ENCODE results near the gene CDH23.
"Not testable (repeated sequence)": the region's sequence is repeated elsewhere in the genome, so short reads cannot be mapped to it uniquely, and the experiment has no call there.

The CDH23 gene

DNA sequence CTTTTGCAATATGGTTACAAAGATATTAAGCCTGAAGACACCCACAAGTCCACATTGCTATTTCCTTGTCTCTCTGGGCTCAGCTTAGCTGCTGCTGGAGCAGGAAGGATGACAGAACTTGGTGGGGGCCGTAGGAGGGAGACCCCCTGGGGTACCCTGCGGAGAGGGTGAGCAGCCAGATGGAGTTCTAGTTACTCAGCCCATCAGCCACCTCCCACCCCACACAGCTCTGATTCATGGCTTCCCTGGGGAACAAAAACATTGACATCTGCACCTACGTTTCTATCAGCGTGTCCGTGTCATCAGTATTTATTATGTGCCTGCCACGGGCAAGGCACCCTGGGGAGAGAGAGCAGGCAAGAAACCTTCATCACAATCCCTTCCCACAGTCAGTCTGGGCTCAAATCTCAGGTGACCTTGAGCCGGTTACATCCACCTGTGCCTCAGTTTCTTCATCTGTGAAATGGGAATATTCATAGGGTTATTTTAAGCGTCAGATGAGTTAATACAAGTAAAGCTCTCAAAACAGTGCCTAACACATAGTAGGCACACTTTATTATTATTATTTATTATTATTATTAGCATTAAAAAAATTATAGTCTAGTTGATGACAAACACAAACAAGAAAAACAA lies 191.3 kb downstream of the CDH23 start:
- FAIRE-seq, result no peak

GRCh38 chr10:71588685-71589084 lies 192.0 kb downstream of the CDH23 start:
- no peak for FAIRE-seq

DNA sequence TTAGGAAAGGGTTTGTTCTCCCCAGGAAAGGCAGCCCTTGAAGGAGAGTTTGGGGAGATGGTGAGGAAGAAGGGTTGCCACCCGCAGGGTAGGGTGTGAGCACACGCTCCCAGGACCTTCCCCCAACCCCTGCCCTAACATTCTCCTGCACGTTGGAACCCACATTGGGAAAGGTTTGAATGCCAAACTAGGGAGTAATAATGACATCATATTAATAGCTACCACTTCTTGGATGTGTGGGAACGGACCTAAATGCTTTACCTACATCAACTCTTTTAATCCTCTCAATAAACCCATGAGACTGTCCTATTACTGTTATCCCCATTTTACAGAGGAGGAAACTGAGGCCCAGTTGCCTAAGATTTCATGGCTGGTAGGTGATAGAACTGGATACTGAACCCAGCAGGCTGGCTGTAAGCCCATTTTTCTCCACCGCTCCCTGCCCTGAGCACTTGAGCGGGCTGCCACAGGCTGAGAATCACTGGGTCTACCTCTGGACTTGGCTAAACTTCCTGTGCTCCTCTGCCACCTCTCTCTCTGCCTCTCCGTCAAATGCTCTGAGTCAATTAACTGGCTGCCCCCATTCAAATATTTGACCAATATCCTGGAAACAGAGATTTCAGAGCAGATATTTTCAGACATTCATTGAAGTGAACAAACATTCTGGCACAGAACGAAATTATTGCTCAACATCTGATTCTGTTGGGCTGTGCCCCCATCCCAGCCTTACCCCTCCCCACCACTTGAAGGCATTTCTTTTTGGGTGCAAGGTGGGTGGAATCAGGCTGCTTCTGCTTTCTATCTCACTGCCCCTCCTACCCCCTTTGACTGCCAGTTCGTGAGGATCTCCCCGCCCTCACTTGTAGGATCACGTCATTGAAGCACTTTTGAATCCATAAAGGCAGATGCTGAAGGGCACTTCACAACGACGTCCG lies 193.2 kb downstream of the CDH23 start:
- no peak for FAIRE-seq

DNA sequence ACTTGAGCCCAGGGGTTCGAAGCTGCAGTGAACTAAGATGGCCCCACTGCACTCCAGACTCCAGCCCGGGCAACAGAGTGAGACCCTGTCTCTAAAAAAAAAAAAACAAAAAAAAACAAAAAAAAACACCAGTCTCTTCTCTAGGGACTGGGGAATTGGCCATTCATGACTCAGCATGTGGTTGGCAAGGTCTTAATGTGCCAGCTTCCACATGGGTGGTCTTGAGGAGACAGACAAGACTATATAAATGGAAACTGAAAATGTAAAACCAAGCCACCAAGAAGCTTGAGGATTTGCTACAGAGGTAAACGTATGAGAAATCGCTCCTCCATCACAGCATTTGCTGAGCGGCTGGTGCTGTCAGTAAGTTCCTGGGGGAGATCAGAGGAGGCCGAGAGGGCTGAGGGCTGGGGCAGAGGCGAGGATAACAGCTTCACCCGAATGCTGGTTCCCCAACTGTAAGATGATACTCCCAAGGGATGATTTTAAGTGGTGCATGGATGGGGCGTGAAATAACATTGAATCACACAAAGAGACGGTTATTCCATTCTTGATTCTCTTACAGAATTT lies 194.1 kb downstream of the CDH23 start:
- FAIRE-seq, result no peak

DNA sequence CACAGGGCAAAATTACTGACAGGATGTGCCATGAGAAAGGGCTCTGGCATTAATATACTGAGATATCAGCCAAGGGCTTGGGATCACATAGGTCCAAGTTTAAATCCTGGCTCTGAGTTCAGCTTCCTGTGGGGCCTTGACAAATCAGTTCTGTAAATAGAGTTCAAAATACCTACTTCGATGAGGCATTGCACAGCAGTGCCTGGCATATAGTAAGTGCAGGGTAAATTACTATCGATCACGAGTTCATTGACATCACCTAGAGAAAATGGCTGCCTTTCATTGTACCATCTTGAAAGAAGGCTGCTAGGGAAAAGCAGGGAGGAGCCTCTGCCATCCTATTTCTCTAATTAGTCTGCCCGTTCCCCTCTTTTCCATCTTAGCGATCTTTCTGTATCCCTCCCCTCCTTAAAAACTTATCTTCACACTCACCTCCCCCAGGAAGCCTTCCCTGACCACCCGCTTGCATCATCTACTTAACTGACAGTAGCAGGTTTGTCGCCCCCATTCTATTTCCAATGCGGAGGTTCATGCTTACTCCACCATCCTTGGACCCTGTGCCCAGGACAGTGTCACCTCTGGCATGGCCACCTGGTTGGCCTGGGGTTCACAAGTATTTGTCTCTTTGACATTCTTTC lies 198.3 kb downstream of the CDH23 start:
- FAIRE-seq, result no peak

GRCh38 chr10:71595649-71596048 lies 198.9 kb downstream of the CDH23 start:
- no peak for FAIRE-seq

DNA sequence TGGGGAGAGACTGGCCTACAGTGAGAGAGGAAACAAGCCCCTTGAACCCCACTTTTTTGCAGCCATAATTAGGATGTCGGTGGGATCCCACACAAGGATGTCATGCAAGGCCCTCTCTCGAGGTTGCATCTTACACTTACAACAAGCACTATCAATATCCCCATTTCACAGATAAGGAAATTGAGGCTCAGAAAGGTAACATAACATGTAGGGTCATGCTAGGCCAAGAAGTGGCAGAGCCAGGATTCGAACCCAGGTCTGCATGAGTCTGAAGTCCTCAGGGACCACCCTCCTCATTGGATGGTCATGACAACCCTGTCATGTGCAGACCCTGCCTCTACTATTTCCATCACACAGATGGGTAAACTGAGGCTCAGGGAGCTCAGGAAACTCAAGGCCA lies 199.4 kb downstream of the CDH23 start:
- FAIRE-seq, result no peak

DNA sequence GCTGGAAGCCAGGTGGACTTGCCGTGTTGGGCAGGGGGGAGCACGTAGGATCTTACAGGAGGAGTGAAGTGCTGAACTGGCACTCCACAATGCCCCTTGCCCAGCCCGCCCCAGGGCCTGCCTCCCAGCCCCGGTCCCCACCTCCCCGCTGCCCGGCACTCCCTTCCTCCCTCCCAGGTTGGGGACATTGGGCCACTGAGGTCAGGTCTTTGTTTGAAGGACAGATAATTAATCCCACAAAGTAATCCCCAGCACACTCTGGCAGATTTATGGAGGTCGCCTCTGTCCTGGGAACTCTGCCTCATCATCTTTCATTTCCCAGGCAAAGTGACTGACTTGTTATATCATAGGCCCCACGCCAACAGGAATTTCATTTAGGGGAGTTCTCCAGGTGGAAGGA lies 200.0 kb downstream of the CDH23 start:
- no peak for FAIRE-seq

DNA sequence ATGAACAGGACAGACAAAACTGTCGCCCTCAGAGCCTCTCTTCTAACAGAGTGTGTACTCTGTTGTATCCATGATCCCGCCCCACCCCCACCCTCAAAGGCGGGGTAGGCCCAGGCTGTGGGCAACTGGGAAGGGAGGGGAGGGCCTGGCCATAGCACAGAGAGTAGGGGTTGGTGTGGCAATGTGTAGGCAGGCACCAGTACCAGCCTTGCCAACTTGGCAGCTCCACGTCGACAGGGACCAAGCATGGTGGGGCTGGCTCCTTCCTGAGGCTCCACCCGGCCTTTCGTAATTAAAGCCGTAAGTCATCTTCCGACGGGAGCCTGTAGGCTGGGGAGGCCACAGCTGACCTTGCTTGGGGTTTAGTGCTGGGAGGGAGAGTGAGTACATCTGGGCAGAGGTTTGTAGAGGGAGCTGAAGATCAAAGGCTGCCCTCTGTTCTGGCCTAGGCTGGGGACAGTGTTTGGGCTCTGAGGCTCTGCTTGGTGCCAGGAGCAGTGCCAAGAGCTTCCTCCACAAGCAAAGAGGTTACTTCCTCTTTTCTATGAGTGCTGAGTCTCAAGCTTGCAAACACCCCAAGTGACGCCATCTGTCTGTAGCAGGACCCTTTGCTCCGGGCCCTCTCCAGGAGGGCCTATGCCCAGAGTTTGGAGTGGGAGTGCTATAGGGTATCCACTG lies 201.2 kb downstream of the CDH23 start:
- FAIRE-seq, result no peak

DNA sequence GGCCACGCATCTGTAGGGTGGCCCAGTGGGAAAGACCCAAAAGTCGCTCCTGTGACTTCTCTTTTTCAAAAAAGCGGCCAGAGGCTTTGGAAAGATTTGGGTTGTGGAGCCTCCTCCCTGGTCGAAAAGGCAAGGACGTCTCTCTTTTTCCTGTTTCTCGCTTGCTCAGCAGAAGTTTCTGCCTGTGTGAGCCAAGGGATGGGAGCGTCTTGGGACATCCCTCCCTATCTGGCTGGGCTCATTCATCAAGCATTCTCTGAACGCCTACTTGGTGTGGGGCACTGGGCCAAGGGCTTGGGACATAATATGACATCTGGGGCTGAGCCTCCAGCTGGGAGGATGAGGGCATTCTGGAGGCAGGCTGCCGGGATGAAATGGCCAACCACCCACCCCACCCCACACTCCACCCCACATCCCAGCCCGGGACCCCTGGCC lies 201.9 kb downstream of the CDH23 start:
- no peak for FAIRE-seq

DNA sequence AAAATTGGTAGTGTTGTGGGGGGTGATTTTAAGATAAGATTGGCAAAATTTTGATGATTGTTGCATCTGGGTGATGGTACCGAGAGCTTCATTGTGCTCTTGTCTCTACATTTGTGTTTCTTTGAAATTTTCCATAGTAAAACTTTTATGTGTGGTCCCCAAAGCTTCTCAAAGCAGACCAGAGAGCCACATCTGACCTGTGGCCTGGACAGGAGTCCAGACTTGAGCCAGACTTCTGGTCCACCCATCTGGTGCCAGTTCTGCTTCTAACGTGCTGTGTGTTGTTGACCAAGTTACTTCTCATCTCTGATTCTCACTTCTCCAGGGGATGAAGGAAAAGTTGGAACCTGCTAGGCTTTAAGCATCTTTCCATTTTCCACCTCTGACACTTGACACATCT lies 202.8 kb downstream of the CDH23 start:
- FAIRE-seq, result no peak

- not testable (repeated sequence) for FAIRE-seq
Observed at GRCh38 chr10:71600242-71600641, 203.5 kb downstream of the CDH23 start.

DNA sequence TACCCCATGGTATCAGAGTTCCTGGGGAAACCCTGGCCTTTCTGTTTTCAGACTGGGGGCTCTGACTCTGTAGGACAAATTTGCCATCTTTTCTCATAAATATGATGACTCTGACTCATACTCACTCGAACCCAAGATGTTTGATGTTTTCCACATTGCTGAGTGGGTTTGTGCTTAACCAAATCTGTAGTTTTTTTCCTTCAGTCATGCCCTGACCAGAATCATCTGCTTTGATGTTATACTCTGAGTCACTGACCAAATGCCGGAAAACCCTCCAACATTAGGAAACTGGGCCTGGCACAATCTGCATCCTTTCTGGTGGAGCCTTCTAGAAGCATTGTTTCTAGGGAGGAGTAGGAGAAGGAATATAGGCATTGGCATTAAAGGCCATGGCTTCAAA lies 204.1 kb downstream of the CDH23 start:
- no peak for FAIRE-seq

GRCh38 chr10:71601273-71601672 lies 204.6 kb downstream of the CDH23 start:
- FAIRE-seq, result no peak

DNA sequence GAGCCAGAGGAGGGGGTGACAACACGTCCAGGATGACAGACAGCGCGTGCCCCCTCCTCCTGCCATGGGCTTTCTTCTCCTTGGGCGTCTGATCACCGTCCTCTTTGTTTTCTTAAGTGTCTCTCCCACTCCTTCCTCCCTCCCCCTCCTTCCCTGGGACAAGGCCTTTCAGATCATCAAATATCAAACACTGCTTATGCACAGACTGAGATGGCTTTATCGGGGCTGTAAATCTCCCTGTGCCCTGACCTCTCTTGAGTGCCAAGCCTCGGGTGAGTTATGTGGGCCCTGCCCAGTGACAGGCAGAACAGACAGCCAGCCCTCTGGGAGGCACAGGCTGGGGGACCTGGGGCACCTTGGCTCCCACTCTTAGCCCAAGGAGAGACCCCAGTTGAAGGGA lies 206.4 kb downstream of the CDH23 start:
- no peak for FAIRE-seq

- FAIRE-seq, result no peak
Observed at GRCh38 chr10:71603754-71604153, 207.0 kb downstream of the CDH23 start.

- FAIRE-seq, result no peak
Observed at GRCh38 chr10:71604324-71605018, 207.8 kb downstream of the CDH23 start.

DNA sequence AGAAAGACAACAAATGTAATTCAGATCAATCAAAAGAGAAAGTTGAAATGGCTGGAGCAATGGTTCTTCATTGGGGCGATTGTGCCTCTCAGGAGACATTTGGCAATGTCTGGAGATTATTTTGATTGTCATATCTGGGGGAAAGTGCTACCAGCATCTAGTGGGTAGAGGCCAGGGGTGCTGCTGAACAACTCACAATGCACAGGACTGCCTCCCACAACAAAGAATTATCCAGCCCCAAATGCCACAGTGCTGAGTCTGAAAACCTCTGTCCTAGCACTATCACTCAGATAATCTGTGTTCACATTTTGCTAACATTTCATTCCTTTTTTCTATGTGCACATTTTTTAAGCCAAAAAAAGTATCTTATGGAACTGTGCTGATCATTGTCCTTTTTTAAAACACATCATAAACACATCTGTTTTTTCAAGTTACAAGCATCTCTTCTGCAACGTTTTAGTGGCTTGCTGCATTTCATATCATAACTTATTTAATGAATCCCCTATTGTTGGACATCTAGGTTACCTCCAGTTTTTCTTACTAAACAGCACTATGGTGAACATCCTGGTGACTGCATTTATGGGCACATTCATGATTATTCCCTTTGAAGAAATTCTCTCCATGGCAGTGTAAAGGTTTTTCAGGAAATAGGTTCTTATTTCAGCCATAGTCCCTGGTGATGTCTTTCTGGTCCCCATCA lies 208.7 kb downstream of the CDH23 start:
- FAIRE-seq, result no peak

DNA sequence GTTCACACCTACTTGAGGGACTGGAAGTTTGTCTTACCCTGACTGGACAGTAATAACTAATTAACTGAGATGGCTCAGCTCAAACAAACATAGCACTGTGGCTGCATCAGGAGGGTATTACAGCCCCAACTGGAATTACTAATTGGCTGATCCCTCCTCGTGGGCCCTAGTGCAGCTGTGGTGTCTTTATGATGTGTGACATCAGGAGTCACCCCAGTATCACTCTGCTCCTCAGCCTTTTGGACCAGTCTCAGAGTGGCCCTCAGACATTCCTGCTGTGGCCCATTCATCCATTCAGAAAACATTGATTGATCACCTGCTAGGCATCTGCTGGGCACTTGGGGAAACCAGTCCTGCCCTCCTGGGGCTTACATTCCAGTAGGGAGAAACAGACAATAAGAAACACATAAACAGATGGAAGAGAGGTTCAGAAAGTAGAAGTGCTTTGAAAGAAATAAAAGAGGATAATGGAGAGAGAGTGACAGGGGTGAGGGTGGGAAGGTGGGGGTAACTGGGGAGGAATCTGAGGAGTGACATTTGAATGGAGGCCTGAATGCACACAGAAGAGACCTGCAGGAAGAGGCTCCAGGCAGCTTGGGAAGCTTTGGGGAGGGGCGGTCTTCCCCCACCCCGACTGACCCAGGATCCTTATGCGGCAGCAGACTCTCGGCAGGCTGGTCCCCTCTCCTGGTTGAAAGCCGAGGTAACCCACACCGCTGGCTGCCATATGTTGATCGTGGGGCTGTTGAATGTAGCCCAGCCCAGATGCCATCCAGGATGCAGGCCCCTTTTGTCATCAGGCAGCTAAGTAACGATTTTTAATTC lies 209.7 kb downstream of the CDH23 start:
- no peak for FAIRE-seq

GRCh38 chr10:71607082-71607443 lies 210.3 kb downstream of the CDH23 start:
- FAIRE-seq, result no peak
